Stimulated activated CD8-positive, alpha-beta memory T cell treated with anti-CD3 and anti-CD28 coated beads, Interleukin-15, amount 100 ng/mL, for 1 hour (primary cell): Measurements from ENCODE around the gene FMN1.

Experiments
- DNase-seq: peaks from one replicate; pipeline ENCODE4 v3.0.0-alpha.2; 2020; ENCODE audit warnings: low read depth

Gene FMN1

DNA sequence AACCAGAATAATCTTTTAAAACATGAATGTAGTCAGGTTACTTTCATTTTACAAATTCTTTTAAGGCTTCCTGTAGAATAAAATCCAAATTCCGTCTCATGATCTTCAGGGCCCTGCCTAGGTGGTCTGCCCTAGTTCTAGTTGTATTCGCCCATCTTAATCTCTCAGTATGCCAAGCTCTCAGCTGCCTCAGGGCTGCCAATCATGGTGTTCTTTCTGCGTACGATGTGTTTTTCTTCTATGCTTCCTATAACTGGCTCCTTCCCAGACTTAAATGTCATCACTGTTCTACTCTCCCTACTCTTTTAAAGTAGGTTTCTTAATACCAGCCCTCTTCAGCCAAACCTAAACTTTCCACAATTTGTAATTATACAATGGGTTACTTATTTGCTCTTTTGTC is 369.3 kb downstream of the FMN1 start:
- no peak for DNase-seq

DNA sequence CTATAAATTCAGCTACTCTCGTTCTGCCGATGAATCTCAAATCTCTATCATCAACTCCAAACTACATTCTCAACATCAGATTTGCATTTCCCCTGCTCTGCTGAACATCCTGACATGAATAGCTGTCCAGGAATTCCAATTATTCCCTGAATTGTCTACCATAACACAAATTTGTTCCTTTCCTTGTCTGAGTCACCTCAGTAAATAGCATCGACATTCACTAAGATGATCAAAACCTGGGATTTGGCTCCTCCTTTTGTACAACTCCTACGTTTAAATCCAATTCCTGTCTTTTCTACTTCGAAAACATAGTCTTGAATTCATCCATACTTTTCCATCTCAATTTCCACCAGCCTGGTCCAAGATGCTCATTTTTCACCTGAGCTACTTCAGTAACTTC is 369.7 kb downstream of the FMN1 start:
- no peak for DNase-seq

DNA sequence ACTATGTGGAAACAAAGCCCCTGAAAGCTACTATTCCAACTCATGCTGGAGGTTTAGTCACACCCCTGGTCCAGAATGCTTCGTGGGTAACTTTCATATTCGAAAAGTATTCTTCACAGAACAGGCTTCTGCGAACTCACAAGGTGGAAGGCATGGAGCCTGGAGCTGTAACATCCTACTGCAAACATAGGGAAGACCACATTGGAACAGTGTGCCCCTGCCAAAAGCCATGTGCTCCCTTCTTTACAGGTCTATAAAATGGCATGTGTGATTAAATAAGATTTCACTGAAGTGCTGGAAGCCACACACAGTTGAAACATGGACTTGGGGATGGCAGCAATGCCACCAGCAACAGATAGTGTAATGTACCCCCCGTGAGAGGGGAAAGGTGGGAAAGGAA is 370.8 kb downstream of the FMN1 start:
- no peak for DNase-seq

DNA sequence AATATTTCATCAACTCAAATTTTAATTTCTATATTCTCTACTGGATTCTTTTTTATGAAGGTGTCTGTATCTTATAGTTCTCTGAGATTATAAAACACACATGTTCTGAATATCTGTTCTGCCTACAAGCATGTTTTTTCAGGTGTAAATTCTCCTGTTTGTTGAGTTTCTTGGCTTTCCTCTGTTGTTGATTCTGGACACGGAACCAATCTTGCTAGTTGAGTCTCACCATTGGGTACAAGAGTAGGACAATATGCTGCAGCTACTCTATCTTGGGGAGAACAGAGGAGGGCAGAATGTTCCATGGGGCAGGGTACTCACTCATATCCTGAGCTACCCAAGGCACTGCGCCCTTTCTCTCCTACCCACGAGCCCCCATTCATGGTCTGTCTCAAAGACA is 371.8 kb downstream of the FMN1 start:
- no peak for DNase-seq

DNA sequence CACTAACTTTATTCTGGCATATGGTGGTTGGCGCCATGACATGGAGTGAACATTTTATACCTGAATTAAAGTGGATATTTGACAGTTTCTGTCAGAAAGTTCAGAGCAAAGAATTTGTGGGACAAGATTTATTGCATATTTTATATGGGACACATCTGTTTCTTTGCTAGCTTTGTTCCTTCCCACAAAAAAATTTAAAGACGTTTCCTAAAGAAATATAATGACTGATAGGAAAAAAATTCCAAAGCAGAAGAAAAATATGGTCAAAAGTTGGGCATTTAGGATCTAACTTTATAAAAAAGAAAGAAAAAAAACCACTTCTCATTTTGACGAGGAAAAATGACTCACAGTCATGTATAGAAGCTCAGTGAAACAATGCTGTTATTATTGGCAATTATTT is 375.1 kb downstream of the FMN1 start:
- no peak for DNase-seq

DNA sequence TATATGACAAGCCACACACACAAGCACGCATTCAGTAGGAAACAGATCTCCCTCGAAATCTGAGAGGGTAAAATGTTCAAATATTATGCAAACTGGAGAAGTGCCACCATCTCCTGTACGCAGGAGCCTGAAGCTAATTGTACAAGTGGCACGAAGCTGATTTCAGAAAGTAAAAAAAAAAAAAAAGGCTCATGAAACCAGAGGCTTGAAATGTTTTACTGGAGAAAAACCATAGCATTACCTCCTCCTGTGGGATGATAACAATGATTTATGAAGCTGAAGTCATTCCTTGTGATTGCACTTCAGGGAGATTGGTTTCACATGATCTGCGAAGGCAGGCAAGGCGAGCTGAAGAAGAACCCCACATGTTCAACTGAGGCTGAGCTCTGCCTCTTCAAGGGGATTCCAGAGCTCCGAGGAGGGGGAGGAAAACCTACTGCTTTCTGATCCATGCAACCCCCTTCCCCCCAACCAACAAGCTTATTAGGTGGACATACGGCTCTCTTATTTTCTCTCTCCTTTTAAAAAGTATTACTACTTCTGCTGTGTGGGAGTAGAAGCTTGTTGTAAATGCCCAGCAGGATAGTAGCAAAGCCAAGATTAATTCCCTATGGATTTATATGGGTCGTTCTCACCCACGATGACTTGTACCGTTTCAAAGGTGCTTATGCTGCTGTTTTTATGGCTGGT is 375.6 kb downstream of the FMN1 start:
- DNase-seq: no peak

DNA sequence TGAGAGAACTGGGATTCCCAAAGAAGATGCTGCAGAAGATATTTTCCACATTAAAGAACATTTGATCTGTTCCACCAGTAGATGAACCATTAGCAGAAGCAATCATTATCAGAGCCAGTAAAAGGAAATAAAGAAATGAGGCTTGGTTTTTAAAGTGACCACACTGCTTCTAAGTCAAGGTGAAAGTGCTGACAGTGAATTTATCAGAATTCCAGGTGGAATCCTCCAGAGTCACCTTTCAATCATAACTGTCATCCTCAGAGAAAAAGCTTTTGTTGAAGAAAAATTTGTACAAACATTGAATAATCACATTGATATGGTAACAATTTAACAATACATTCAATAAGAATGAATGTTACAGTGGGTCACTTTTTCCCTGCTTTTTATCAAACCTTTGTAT is 376.9 kb downstream of the FMN1 start:
- DNase-seq: no peak

DNA sequence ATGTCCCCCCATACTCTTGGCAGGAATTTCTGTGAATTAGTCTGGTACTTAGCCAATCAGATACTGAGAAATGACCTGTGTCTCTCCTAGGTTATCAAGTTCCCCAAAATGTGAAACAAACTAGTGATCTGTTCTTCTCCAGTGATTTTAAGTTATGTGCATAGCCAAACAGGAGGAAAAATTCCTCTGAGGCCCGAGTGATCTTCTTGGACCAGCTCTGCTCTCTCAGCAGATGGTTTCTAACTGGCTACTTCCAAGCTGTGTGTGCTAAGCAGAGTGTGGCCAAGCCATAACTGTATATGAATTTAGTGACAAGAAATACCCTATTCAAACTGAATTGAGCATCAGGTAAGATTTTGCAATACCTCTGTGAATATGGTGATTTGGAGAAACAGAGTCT is 387.2 kb downstream of the FMN1 start:
- no peak for DNase-seq

DNA sequence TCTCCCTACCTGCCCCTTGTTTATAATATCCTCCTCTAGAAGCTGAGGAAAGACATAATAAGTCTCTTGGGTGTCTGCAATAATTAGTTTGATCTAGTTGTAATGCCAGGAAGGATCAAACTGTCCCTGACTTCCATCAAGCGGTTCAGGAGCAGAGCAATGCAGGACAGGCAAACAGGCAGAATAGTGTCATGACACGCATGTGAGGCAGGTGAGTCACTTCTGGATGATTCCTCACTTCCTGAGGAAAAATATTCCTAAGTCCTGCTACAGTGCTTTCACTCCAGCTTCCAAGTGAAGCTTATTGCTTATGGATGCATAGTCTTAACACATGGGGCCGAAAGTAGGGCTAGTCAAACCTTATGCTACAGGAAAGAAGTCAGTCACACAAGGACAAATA is 390.9 kb downstream of the FMN1 start:
- DNase-seq: no peak

DNA sequence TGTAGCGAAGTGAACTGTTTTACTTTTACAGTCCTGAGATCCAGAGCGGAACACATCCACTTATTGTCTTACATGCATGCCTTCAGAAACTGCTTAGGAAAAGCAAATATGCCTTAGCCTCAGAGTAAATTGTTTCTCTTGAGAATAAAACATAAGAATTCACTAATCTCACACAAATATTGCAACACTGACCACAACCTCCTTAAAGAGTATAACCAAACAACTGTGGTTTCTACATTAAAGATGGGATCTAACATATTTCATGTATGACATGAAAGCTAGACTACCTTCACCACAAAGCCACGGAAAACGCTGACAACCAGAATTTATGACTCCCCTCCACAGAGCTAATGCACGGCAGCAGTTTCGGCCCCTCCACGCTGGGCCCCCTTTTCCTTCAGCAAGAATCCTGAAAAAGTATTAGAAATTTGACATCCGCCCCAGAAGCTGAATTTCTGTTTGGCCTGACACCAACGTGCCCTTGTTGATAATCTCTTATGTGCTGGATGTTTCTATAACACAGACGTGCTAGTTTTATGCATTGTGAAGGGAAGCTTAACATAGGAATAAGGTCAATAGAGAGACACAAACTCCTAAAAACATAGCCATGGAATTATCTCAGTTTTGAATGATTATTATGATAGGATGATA is 392.1 kb downstream of the FMN1 start:
- DNase-seq: no peak

DNA sequence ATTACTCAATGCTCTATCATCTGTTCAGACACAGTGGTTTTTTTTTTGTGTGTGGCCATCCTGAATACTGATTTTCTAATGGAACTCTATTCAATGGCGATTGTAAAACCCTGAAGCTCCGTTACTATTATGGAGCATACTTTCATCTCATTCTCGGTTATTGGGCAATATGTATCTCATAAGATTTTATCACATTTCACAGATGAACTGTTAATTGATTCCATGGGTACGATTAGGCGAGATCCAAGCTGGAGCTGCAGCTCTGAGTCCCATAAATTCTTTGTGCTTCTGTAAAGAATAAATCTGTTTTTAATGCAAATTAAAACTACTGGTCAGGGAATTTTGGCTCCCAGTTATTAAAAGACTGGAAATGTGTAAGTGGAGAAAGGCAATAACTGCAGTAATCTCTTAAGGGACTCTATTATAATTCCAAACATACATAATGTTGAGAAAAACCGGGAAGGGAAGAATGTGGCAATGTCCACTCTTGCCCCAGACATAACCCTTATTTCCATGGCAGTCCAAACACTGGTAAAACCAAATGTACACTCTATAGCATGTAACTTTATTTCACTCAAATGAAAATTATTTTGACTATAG is 394.5 kb downstream of the FMN1 start:
- no peak for DNase-seq

DNA sequence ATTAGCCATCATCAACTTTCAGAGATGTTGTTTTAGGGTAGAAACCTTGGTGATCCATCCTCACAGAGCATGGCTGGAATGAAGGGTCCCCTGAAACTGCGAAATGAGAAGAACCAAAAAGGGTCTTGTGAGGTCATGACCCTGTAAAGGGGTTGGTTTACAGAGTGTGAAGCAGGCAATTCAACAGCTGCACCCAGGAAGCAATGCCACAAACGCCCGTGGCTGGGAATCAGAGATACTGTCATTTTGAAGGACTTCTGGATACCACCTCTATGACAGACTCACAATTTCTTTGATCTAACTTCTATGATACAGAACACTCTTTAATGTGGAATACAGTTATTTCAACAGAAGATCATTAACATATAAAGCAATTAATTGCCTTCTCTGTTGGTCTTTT is 397.7 kb downstream of the FMN1 start:
- no peak for DNase-seq

DNA sequence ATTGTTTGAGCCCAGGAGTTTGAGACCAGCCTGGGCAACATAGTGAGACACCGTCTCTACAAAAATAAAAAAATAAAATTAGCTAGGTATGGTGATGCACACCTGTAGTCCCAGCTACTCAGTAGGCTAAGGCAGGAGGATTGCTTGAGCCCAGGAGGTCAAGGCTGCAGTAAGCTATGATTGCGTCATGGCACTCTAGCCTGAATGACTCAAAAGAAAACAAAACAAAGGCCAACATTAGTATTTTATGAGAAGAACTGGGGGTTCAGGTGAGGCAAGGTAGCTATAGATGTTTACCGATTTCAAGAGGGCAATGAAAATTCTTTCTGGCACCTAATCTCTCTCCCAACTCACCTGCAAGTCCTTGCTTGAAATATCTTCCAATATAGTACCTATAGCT is 399.5 kb downstream of the FMN1 start:
- no peak for DNase-seq

DNA sequence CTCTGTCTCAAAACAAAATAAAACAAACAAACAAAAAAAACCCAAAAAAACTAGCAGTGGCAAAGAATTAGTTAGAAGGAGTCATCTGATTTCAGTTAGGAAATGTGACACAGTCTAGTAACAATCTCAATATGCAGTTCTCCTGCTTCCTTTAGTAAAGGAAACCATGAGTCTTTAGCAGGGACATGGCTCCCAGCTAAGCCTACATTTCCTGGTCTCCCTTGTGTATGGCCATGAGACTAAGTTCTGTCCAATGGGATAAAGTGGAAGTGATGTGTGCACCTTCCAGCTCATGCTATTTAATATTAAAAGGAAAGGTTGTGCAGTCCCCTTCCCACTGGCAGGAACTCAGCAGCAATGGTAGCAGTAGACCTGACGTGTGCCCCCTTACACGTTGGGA is 402.1 kb downstream of the FMN1 start:
- no peak for DNase-seq

DNA sequence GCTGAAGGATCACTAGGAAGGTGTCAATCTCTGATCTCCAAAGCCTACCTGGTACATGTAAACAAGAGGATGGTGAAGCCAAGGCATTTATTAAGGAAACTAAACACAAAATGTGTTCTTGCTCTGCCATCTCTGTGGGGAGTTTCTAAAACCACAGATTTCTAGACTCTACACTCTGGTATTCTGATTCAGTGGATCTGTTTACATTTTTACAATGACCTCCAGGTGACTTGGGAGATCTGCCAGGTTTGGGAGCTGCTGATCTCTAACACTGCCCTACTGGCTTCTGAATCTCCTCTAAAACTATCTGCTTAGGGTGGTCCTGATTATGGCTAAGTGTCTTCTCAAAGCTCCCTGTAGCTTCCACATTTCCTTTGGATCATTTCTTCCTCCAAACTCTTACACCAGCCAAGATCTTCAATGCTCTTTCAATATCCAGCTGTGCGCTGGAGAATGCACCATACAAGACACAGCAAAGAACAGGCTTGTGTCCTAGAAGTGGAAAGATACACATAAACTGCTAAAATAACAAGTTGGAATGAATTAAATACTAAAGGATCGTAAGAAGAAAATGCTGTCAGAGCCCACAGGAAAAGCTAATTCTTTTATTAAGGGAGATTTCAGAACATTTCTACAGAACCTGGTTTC is 404.0 kb downstream of the FMN1 start:
- DNase-seq: no peak

DNA sequence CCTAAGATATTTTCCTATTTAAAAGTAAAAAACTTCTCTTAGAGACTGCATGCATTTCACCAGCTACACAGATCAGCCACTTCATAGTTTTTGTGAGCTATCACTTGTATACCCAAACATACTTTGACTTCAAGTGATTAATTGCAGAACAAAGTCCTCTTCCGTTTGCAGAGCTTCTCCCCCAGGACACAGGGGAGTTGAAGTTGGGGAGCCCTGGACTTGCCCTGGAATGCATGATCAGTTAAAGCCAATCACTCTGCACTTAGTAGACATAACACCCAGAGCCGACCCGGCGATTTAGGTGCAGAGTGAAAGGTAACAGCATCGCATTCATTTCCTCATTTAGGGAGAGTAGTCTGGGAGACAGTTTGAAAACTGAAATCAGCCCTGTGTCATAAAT is 406.6 kb downstream of the FMN1 start:
- DNase-seq: no peak

DNA sequence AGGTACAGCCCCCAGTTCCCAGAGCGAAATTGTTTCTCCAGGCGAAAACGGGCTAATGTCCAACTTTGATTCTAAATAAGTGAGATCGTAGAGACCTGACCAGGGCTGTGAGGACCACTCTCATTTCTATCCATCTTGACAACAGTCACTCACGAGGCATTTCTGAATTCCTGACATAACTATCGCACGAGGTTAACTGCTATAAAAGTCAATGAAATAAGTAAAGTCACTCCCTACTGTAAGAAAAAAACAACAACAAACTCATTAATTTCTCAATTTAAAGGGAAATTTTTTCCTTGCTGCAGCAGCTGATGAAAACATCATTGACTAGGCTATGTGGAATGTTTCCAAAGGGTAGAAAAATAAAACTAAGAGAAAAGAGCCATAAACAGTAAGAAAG is 407.6 kb downstream of the FMN1 start:
- DNase-seq: no peak

DNA sequence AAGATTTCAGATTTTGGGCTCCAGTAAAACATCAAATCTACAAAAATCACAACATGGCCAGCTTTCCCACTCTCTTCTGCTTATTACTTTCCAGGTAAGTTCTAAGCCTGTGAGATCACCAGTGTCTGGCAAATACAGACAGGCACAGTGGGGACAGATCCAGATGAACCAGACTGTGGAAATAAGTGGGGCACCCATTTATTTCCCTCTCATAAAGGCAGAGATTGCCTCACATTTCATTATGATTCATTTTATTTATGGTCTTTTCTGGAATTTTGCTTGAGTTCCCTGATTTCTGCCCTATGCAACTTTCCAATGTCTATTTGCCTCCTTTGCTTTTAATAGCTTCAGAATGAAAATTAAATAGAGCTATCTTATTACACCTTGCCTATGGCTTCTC is 409.9 kb downstream of the FMN1 start:
- DNase-seq: no peak

DNA sequence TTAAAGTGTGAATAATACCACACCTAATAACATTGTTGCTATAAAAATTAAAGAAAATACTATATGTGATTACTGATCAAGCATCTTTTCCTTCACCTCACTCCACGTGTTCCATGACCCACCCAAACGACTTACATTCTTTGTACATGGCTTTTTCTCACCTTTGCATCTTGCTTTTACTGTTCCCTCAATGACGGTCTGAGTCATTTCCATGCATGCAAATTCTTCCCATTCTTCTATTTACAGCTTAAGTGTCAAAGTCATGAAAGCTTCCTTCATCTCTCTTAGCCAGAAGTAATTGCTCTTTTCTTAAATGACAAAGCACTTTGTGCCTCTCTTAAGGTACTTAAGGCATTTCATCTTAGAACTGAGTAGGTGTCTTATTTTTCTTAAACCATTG is 412.7 kb downstream of the FMN1 start:
- no peak for DNase-seq

DNA sequence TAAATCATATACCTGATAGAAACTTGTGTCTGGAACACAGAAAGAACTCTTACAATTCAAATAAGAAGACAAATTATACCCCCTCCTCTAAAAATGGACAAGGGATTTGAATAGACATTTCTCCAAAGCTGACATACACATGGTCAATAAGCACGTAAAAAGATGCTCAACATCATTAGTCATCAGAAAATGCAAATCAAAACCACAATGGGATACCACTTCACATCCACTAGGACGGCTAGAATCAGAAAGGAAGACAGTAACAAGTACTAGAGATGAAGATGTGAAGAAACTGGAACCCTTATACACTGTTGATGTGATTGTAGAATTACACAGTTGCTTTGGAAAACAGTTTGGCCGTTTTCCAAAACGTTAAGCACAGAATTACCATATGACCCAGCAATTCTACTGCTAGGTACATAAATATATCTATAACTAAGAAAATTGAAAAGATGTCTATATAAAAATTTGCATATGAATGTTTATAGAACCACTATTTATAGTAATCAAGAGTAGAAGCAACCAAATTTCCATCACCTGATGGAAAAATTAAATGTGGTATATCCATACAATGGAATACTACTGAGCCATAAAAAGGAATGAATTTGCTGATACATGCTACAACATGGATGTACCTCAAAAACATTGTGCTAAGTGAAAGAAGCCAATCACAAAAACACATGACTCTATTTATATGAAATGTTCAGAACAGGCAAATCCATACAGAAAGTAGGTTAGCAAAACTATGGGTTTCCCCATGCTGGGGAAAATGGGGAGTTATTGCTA is 415.9 kb downstream of the FMN1 start:
- no peak for DNase-seq

DNA sequence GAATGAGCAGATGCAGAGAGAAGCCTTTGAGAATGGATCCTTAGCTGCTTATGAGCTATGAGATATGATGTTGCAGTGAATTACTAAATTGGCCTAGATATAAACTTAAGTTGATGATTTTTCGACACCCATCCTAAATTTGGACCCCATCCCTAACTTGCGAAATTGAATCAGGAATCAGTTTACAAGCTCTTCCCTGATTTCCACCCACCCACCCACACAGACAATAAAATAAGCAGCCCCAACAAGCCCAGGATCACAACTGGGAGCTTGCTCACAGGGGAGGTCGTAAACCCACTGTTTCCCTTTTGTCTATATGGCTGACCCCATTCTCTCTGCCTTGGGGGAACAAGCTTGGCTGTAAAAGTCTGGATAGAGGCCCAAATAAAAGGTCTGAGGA is 419.4 kb downstream of the FMN1 start:
- DNase-seq: no peak

DNA sequence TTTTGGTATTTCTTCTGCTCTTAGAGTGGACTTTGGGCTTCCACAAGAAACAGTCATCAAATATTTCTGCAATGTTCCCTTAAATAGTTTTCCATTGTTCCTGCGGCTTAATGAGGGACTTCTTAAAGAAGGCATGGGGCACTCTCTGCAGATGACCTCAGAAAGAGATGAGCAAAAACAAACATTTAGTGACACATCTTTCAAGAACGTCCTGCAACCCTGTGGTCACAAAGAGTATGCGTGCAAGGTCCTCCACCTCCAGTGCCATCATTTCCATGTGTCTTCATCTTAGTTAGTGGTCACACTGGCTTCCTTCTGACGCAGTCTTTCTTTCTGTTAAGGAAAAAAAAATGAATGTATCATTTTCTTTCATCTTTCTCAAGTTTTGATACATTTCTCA is 420.5 kb downstream of the FMN1 start:
- DNase-seq: no peak

DNA sequence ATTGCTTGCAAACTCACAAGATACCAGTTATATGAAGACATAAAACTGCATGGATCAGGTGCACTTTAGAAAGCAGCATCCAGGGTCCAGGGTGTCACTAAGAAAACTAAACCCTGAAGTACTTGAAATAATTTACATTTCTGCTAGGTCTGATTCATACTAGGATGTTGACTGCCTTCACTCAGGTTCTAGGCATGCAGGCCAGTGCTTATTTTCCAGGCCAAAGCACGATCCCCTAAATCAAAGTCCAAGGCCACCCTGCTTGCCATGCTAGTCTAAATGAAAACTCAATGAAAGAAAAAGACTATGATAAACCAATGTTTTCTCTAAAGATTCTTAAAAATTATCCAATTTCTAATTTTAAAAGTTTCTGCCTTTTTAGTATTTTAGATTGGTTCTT is 427.3 kb downstream of the FMN1 start:
- no peak for DNase-seq
